ENCODE measurements around the gene LETMD1.
"Not testable (repeated sequence)": the region's sequence is repeated elsewhere in the genome, so short reads cannot be mapped to it uniquely, and the experiment has no call there.

Gene LETMD1, protein sequence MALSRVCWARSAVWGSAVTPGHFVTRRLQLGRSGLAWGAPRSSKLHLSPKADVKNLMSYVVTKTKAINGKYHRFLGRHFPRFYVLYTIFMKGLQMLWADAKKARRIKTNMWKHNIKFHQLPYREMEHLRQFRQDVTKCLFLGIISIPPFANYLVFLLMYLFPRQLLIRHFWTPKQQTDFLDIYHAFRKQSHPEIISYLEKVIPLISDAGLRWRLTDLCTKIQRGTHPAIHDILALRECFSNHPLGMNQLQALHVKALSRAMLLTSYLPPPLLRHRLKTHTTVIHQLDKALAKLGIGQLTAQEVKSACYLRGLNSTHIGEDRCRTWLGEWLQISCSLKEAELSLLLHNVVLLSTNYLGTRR

GRCh38 chr12:51047655-51048540, at the start of gene LETMD1:
TSS of gene LETMD1 (plus strand) at chr12:51048327. CDS start at chr12:51048357, 30 bp downstream.
- FAIRE-seq, result peak; percentile 45

DNA sequence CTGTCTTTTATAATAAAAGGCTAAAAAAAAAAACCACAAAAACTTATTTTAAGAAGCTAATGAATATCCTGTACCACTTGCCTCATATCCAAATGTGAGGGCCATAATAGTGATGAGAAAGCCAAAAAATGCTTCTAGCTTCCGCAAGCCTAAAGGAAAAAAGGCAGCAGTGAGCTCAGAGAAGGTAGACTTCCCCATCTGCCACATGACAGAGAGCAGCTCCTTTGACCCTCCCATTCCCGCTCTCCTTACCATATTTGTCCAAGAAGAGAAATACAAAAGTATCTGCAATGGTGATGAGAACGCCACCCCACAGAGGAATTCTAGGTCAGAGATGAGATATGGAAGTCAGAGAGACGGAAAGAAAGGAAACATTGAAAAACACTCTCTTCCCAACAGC, 49.0 kb upstream of the LETMD1 start:
- FAIRE-seq, result no peak

- no peak for FAIRE-seq
Measured at GRCh38 chr12:51000245-51000644, 47.9 kb upstream of the LETMD1 start.

DNA sequence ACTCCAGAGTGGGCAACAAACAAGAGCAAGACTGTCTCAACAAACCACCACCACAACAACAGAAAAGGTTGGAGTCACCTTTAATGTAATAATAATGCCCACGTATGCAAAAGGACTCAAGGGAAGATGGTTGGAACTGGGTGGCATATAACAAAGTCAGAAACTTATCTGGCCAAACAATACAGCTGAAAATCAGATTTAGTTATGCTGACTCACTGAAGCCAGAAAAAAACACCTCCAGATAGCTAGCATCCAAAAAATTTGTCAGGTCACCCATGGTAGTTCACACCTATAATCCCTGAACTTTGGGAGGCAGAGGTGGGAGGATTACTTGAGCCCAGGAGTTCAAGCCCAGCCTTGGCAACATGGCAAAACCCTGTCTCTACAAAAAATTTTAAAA, 46.3 kb upstream of the LETMD1 start:
- no peak for FAIRE-seq

GRCh38 chr12:51004504-51004903, 43.6 kb upstream of the LETMD1 start:
- no peak for FAIRE-seq

- FAIRE-seq, result no peak
Measured at GRCh38 chr12:51005030-51005429, 43.1 kb upstream of the LETMD1 start.

DNA sequence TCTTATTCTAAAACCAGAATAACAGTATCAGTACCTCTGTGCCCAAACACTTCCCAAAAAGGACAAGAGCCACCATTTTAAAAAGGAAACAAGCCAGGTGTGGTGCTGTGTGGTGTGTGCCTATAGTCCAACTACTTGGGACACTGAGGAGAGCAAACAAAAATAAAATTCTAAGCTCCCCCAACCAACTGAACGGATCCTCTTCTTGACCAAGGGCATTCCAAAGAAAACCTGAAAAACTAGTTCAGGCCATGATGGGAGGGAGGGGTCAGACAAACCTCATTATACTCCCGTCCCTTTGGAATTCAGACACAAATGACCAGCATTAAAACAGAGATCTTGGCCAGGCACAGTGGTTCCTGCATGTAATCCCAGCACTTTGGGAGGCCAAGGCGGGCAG, 42.5 kb upstream of the LETMD1 start:
- FAIRE-seq, result no peak

DNA sequence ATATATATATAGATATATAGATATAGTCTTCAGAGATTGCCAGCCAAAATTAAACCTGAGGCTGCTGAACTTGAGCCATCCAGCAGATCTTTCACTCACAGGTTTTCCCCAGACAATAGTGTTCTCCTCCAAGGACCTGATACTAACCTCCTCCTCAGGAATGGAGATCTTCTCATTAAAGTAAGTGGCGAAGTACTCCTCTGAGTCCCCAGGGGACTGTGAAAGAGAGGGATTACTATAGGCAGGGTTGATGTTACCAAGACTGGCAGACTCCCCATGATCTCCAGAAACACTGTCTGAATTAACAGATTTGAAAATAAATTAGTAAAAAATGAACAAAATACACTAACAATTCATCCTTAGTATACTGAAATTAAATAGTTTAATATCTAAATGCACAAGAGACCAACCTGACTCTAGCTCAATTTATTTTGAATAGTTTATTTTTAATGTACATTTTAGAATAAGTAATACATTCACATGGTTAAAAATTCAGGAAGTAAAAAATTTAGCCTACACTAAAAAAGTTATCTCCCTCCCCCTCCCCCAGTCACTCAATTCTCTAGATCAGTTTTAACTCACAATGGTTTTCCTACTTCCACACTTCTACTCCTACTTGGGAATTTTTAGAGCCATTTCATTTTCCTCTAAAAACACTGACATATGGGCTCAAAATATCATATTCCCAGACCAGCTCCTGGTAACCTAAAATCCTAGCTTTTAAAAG, 39.6 kb upstream of the LETMD1 start:
- FAIRE-seq, result peak; percentile 24

DNA sequence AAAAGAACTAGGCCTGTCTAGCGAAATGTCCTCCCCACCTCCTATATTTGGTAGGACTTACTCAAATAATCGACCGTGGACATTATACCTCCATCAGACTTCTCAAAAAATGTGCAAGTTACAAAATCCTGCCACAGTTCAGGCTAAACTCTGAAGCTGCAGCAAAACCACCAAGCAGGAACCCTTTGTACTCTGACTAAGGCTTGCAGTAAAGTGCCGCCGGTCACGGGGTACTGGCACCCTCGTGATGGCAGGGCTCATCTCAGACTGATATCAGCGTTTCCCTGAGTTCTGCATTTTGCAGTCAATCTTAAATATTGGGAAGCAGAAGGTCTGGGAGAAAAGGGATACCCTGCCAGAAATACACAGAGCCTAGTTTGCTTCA, 39.1 kb upstream of the LETMD1 start:
- FAIRE-seq, result no peak

DNA sequence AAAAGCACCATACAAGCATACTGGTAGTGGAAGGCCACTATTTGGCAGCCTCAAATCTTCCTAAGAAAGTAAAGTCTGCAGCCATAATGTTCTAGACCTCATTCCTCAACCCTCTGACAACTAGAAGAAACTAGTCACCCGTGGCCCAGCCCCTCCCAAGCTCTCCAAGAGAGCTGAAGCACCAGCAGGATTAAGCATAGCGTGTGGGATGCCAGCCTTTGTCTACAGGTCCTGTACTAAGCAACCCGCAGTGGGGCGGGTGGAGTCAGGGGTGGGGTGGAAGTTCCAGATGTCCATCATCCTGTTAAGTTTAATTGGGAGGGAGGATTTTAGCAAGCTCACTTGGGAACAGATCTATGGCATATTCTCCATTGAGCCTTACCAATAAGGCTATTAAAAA, 36.2 kb upstream of the LETMD1 start:
- no peak for FAIRE-seq

- no peak for FAIRE-seq
Measured at GRCh38 chr12:51012570-51013236, 35.4 kb upstream of the LETMD1 start.

DNA sequence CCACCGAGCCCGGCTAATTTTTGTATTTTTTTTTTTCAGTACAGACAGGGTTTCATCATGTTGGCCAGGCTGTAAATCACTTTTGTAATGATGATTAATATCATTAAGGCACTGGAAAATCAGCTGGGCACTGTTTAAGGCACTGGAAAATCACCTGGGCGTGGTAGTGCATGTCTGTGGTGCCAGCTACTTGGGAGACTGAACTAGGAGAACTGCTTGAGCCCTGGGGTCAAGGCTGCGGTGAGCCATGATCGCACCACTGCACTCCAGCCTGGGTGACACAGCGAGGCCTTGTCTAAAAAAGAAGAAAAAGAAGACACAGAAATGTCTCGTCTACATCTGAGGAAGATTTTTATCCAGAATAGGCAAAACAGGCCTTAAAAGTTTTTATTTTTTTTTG, 34.7 kb upstream of the LETMD1 start:
- no peak for FAIRE-seq

DNA sequence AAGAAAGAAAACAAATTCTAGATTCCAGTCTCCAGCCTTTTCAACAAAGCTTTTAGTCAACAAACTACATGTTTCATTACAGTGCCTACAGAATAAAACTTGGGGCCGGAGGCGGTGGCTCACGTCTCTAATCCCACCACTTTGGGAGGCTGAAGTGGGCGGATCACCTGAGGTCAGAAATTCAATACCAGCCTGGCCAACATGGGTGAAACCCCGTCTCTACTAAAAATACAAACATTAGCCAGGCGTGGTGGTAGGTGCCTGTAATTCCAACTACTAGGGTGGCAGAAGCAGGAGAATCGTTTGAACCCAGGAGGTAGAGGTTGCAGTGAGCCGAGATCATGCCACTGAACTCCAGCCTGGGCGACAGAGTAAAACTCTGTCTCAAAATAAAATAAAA, 33.7 kb upstream of the LETMD1 start:
- FAIRE-seq, result not testable (repeated sequence)

- FAIRE-seq, result no peak
Measured at GRCh38 chr12:51017452-51017851, 30.7 kb upstream of the LETMD1 start.

DNA sequence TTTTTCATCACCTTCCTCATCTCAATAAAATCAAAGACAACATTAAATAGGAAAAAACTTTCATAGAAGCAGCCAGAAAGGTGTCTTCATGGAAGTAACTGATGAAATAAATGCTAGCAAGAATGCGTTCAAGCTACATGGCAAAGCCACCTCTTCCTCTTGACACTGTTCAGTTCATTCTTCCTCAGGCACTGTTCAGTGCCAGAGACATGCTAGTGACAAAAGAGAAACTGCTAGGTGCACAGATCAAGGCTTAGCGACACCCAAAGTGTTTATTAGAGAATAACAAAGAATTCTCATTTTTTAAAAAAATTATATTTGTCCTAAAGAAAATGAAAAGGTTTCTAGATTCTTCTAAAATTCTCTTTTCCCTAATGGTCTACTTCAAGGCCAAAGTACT, 29.2 kb upstream of the LETMD1 start:
- no peak for FAIRE-seq

GRCh38 chr12:51019927-51020326, 28.2 kb upstream of the LETMD1 start:
- FAIRE-seq, result no peak

DNA sequence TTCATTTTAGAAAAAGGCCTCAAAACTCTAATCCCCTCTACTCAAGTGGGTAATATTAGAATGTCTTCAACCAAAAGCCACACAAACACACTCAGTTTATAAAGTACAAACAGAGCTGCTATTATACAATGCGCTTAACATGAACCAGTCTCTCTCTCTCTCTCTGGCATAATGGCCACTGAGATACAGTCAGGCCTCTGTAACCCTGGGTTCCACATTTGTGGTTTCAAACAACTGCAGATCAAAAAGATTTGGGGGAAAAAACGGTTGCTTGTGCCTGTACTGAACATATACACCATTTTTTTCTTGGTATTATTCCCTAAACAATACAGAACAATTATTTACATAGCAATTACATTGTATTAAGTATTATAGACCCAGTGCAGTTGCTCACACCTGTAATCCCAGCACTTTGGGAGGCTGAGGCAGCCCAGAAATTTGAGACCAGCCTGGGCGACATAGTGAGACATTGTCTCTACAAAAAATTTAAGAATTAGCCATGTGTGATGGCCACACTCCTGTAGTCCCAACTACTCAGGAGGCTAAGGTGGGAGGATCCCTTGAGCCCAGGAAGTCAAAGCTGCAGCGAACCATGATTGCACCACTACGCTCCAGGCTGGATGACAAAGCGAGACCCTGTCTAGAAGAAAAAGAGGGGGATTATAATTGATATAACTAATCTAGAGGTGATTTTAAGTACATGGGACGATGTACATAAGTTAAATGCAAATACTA, 27.5 kb upstream of the LETMD1 start:
- FAIRE-seq, result no peak

DNA sequence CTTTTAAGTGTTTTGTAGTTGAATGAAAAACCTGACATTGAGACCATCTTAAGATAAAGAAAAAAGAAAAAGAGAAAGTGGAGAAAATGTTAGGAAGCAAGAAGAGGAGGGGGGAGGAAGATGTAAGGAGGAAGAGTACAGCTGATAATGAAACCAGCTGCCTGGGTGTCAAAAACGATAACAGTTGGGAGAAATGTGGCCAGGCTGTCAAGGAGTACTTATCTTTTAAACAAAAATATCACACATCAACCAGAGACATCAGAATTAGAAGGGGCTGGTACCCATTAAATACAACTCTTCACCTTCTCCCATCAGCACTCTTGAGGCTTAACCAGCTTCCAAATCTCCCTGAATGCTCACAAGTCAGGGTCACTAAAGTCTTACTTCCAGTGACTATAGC, 26.4 kb upstream of the LETMD1 start:
- no peak for FAIRE-seq

- no peak for FAIRE-seq
Measured at GRCh38 chr12:51023625-51024382, 24.3 kb upstream of the LETMD1 start.

DNA sequence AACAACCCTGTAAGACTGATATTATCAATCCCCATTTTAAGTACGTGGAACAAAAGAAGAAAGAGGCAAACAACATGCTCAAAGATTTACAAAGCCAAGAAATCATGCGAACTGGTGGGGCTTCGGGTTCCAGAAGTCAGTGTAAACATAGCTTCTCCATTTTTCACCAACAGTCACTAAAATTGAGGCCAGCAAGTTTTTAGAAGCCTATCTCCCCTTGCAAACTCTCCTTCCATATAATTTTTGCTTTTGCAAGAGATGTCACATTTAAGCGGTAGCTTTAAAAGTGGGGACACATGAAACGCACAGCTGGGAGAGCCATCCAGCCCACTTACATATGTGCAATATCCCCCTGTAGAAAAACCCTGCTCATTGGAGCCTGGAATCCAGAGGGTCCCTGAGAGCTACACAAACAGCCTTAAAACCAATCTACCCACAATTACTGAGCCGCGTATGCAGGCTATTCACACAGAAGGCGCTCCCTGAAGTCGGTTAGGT, 22.7 kb upstream of the LETMD1 start:
- no peak for FAIRE-seq

Data from islet of Langerhans (tissue), 1 donor.